GM19239 (cell line): ENCODE results near the gene STAT1.

Experiments used
- DNase-seq: peaks from one replicate; pipeline ENCODE4 v3.0.0; 2011; ENCODE audit warnings: low spot score; ENCODE audit not compliant: insufficient read length
- FAIRE-seq: peaks from 2 replicates; lab custom pipeline; 2011; peaks lifted over from hg19 to GRCh38; lab: Jason Lieb, UNC

The STAT1 gene

GRCh38 chr2:191013932-191014652 lies at the start of gene STAT1:
STAT1 (minus strand) TSS chr2:191014171; CDS start chr2:191010003, 4,168 bp downstream.
- DNase-seq (peak; percentile 68), FAIRE-seq (peak; percentile 21)

- FAIRE-seq: no peak
- no peak for DNase-seq
Measured at GRCh38 chr2:191063584-191063983, 49.6 kb upstream of the STAT1 start.

GRCh38 chr2:191061381-191061980 lies 47.5 kb upstream of the STAT1 start:
- FAIRE-seq: no peak
- DNase-seq: no peak

GRCh38 chr2:191059308-191059707 lies 45.3 kb upstream of the STAT1 start:
- DNase-seq (no peak), FAIRE-seq (no peak)

GRCh38 chr2:191056228-191056627 lies 42.3 kb upstream of the STAT1 start:
- DNase-seq (no peak), FAIRE-seq (no peak)

- FAIRE-seq (no peak), DNase-seq (no peak)
Measured at GRCh38 chr2:191053256-191053655, 39.3 kb upstream of the STAT1 start.

- DNase-seq: no peak
- peak; percentile 89 for FAIRE-seq
Measured at GRCh38 chr2:191051825-191052778, 38.1 kb upstream of the STAT1 start.

GRCh38 chr2:191051177-191051576 lies 37.2 kb upstream of the STAT1 start:
- FAIRE-seq (no peak), DNase-seq (no peak)

GRCh38 chr2:191050640-191050987 lies 36.6 kb upstream of the STAT1 start:
- FAIRE-seq (no peak), DNase-seq (no peak)

- FAIRE-seq: no peak
- DNase-seq: no peak
Measured at GRCh38 chr2:191049728-191050639, 36.0 kb upstream of the STAT1 start.

- no peak for FAIRE-seq
- no peak for DNase-seq
Measured at GRCh38 chr2:191048073-191048472, 34.1 kb upstream of the STAT1 start.

GRCh38 chr2:191045141-191045540 lies 31.2 kb upstream of the STAT1 start:
- DNase-seq: no peak
- no peak for FAIRE-seq

- FAIRE-seq (no peak), DNase-seq (no peak)
Measured at GRCh38 chr2:191043438-191043837, 29.5 kb upstream of the STAT1 start.

GRCh38 chr2:191041418-191042161 lies 27.6 kb upstream of the STAT1 start:
- no peak for FAIRE-seq
- DNase-seq: no peak

- FAIRE-seq: no peak
- DNase-seq: no peak
Measured at GRCh38 chr2:191039616-191040015, 25.6 kb upstream of the STAT1 start.

GRCh38 chr2:191038741-191039140 lies 24.8 kb upstream of the STAT1 start:
- FAIRE-seq (no peak), DNase-seq (no peak)

GRCh38 chr2:191038241-191038725 lies 24.3 kb upstream of the STAT1 start:
- FAIRE-seq (no peak), DNase-seq (no peak)

- DNase-seq: no peak
- no peak for FAIRE-seq
Measured at GRCh38 chr2:191037351-191037750, 23.4 kb upstream of the STAT1 start.

- FAIRE-seq (no peak), DNase-seq (no peak)
Measured at GRCh38 chr2:191036363-191036762, 22.4 kb upstream of the STAT1 start.
